GM12874 (cell line): Measurements from ENCODE around the gene TBXAS1.

Source experiments
- CTCF ChIP-seq: IDR thresholded peaks from 2 replicates; pipeline ENCODE4 v1.5.1; 2011; ENCODE audit warnings: low read depth, mild to moderate bottlenecking, control low read depth, low read length, moderate library complexity; ENCODE audit not compliant: insufficient read depth

Gene TBXAS1

DNA sequence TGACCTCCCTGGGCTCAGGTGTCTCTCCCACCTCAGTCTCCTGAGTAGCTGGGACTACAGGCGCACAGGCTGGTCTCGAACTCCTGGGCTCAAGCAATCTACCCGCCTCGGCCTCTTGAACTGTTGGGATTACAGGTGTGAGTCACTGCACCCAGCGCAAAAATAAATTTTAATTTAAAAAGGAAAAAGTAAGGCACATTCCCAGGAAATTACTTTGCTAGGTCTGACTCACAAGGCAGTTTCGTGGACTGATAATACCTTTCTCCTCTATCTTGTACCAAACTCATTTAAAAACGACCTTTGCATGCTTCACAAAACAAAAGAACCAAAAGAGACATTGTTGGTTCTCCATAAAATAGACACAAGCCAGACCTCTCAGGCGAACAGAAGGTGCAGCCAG is 204.0 kb downstream of the TBXAS1 start:
- TF ChIP-seq CTCF, result no peak

- no peak for TF ChIP-seq CTCF
Observed at GRCh38 chr7:140033779-140034363, 204.8 kb downstream of the TBXAS1 start.

- no peak for TF ChIP-seq CTCF
Observed at GRCh38 chr7:140034421-140034820, 205.4 kb downstream of the TBXAS1 start.

GRCh38 chr7:140035400-140036223 is 206.5 kb downstream of the TBXAS1 start:
- no peak for TF ChIP-seq CTCF

GRCh38 chr7:140036224-140036962 is 207.3 kb downstream of the TBXAS1 start:
- TF ChIP-seq CTCF, result no peak

DNA sequence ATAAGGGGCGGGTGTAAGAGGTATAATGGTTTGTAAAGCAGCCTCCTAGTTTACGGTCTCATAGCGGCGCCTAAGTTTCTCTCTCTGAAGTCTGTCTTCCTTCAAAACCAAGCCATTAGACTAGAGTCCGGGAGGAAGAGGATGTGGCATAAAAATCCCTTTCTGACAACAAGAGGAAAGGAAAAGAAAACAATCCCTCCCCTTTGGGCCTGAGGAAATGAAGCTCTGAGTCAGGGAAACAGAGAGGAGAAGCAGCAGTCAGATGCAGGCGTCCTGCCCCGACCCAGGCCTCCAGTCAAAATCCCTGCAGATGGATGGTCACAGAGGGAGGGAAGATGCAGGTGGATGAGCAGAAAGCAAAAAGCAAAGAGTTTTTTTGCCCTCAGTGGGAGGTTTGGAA is 210.0 kb downstream of the TBXAS1 start:
- TF ChIP-seq CTCF, result no peak

DNA sequence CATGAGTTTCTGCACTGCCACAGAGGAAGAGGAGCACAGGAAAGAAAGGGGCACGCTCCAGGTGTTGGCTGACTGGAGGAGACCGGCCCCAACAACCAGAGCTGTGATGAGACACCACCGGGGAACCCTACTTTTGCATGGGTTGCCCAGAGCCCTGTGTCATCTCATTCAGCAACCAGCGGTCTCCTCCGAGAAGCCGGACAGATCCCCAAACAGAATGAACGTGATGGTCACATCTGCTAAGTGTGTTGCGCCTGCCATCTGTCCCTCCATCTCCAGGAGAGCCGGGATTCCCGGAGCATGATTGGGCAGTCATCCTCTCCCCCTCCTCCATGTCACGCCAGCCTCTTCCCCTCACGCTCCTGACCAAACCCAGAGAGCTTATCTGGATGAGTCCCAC is 210.8 kb downstream of the TBXAS1 start:
- no peak for TF ChIP-seq CTCF
